Gastroesophageal sphincter (tissue), 4 donors: ENCODE results near the gene CLCNKA. TPM values are rescaled to one million over a fixed set of nuclear protein-coding genes. Genes with fewer than 3 reads are reported as not detected.

Experiments
- ATAC-seq: fragments of 150-250 bp; one replicate; pipeline ENCODE4 v1.9.1; 2016; ENCODE audit warnings: mild to moderate bottlenecking, moderate library complexity
- H3K27ac ChIP-seq, 4 donors: fragments of 200-600 bp; sonication (generic) in 3 of 4; 1 replicate in 3 of 4; 2 replicates in 1 of 4; pipeline ENCODE4 v1.5.1; 2016 to 2019
- H3K27me3 ChIP-seq: fragments of 200-600 bp; sonication (generic); one replicate; pipeline ENCODE4 v1.5.1; 2019
- H3K36me3 ChIP-seq, 2 donors: fragments of 200-600 bp; sonication (generic); one replicate each; pipeline ENCODE4 v1.5.1; 2019; ENCODE audit warnings: control low read depth in 1 of 2
- H3K4me1 ChIP-seq, 3 donors: fragments of 200-600 bp; sonication (generic); 1 replicate in 2 of 3; 2 replicates in 1 of 3; pipeline ENCODE4 v1.5.1; 2016 to 2019; ENCODE audit warnings: control low read depth in 2 of 3
- H3K4me3 ChIP-seq, 2 donors: fragments of 200-600 bp; sonication (generic); one replicate each; pipeline ENCODE4 v1.5.1; 2019; ENCODE audit warnings: mild to moderate bottlenecking in 1 of 2, moderate library complexity in 1 of 2
- H3K9me3 ChIP-seq, 3 donors: fragments of 200-600 bp; sonication (generic); one replicate each; pipeline ENCODE4 v1.5.1; 2017 to 2019; ENCODE audit warnings: control low read depth in 2 of 3
- CTCF ChIP-seq, 4 experiments: fragments of 200-600 bp in 2 of 4; fragments of 450-650 bp in 2 of 4; sonication (generic) in 1 of 4; IDR thresholded peaks; one replicate each; pipeline ENCODE4 v1.5.1; 2017 to 2019; ENCODE audit warnings: antibody characterized with exemption in 4 of 4, mild to moderate bottlenecking in 2 of 4, moderate library complexity in 2 of 4
- EP300 ChIP-seq: sonication (generic); formaldehyde crosslinking; IDR thresholded peaks from one replicate; pipeline ENCODE4 v1.6.1; 2017; ENCODE audit warnings: antibody characterized with exemption, mild to moderate bottlenecking
- POLR2A ChIP-seq, 2 donors: fragments of 450-650 bp; IDR thresholded peaks; one replicate each; pipeline ENCODE4 v1.6.1; 2017; ENCODE audit warnings: antibody characterized with exemption in 2 of 2, mild to moderate bottlenecking in 2 of 2, moderate library complexity in 1 of 2
- POLR2AphosphoS5 ChIP-seq: sonication (generic); formaldehyde crosslinking; IDR thresholded peaks from one replicate; pipeline ENCODE4 v1.6.1; 2017; ENCODE audit warnings: antibody characterized with exemption
- WGBS, 2 donors: methylation state at CpG; one replicate each; pipeline ENCODE4 v1.1.5; 2018; ENCODE audit warnings: low coverage in 1 of 2; 5-methylcytosine and 5-hydroxymethylcytosine counted together
- total RNA-seq, 4 donors: library from RNA; depleted of rRNA; stranded (reverse); fragments of >200 nt; gene quantifications; one replicate each; pipeline ENCODE4 v1.1.0, GENCODE V29; 2016

Gene CLCNKA
- total RNA-seq, 4 donors from 2014 or later, result 0.08 to 3.0 (median 0.20) TPM; not detected in 1

DNA sequence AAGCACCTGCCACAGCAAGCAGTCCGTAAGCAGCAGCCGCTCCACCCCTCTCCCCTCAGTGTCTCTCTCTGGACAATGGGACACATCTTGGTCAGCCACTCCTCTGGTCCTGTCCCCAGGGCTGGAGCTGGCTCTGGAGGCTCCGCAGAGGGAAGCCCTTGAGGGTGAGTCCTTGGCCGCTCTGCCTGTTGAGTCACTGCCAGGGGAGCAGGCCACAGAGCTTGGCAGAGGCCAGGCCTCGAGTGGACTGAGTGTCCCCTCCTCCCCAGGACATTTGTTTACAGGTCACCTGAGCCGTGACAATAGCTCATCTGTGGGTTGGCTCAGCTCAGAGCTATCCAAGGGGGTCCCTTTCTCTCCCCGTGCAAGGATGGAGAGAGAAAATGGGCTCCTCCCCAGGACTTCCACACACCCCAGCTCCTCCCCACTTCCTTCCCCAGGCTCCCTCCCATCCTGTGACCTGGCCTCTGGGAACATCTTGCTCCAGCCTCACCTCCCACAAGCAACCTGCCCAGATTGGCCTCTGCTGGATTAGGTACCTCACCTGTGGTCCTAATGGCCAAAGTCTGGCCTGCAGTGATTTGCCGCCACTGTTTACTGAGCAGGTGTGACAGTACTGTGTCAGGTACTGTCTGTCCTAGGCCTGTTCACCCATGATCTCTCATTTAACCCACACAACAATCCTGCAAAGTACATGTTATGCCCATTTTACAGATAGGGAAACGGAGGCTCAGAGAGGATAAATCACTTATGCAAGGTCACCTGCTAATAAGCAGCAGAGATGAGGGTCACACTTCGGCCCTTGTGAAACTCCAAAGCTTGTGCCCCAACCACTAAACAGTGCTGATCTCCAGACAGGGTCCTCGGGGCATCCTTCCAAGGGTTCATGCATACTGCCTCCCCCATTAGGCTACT lies 46.8 kb downstream of the CLCNKA start:
- no peak for ATAC-seq
- no peak overlapping the region for H3K27ac ChIP-seq
- 51 to 59% methylated on average over 3 to 4 of the region's 11 CpGs for WGBS, 2 donors
- H3K27me3 ChIP-seq, result peaks cover 9% of the 10 kb centered on the region
- no peaks in the 10 kb centered on the region for H3K9me3 ChIP-seq
- peaks cover 0 to 38% (median 11%) of the 10 kb centered on the region in 3 donors for H3K4me1 ChIP-seq
- TF ChIP-seq CTCF (IDR thresholded peaks at IDR 0.05) (no peak), POLR2AphosphoS5 (no peak), POLR2A (IDR thresholded peaks at IDR 0.05) (no peak), EP300 (no peak)
- H3K4me3 ChIP-seq, result no peak overlapping the region
- H3K36me3 ChIP-seq, result no peaks in the 10 kb centered on the region

- H3K27ac ChIP-seq, result no peak overlapping the region
- WGBS, 2 donors, result 75 to 86% methylated on average over 2 to 4 of the region's 9 CpGs
- H3K27me3 ChIP-seq, result peaks cover 9% of the 10 kb centered on the region
- no peak for ATAC-seq
- no peaks in the 10 kb centered on the region for H3K36me3 ChIP-seq
- H3K9me3 ChIP-seq, result no peaks in the 10 kb centered on the region
- H3K4me3 ChIP-seq, result no peak overlapping the region
- peaks cover 0 to 49% (median 17%) of the 10 kb centered on the region in 3 donors for H3K4me1 ChIP-seq
- TF ChIP-seq EP300 (no peak), CTCF (IDR thresholded peaks at IDR 0.05) (no peak), POLR2A (IDR thresholded peaks at IDR 0.05) (no peak), POLR2AphosphoS5 (no peak)
Observed at GRCh38 chr1:16070640-16071355, 49.0 kb downstream of the CLCNKA start.

DNA sequence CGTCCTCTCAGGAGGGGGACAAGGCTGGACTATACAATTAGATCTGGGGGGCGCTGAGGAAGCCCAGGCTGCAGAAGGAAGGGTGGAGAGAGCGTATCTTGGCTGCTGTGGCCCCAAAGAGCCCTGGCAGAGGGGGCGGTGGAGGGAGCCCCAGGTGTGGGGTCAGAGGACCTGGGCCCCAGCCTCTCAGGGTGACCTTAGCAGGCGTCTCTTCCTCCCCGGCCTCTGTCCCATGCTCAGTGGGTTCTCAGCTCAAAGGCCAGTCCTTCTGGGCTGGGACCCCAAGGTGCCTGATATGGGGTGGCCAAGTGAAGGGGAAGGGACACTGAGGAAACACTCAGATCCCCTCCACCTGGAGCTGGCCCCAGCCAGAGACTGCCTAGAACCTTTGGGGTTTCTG lies 49.8 kb downstream of the CLCNKA start:
- Histone ChIP-seq H3K27ac (no peak overlapping the region), H3K36me3 (no peaks in the 10 kb centered on the region), H3K9me3 (no peaks in the 10 kb centered on the region), H3K4me1 (peaks cover 0 to 52% (median 17%) of the 10 kb centered on the region in 3 donors), H3K27me3 (peaks cover 9% of the 10 kb centered on the region), H3K4me3 (no peak overlapping the region)
- no peak for TF ChIP-seq CTCF (IDR thresholded peaks at IDR 0.05)
- no CpG with 5 or more reads among the region's 6 CpGs for WGBS, 2 donors
- ATAC-seq, result no peak

DNA sequence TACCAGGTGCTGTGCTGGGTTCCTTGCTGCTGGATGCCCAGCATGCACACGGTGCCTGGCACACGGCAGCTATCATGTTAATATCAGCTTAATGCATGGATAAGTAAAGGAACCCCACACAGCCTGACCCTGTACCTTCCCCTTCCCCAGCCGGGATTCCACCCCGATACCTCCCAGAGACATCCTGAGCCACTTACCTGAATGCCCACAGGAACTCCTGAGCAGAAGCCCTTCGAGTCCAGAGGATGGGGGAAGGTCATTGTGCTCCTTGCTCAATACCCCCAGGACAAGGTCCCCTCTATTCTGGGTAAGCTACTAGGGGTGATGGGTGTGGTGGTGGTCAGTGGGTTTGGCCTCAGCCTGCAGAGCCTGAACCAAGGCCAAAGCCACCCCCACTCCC lies 50.3 kb downstream of the CLCNKA start:
- no peaks in the 10 kb centered on the region for H3K36me3 ChIP-seq
- ATAC-seq, result no peak
- H3K27me3 ChIP-seq, result peaks cover 9% of the 10 kb centered on the region
- WGBS, 2 donors, result 86% methylated on average over 1 of the region's 5 CpGs; no CpG with 5 or more reads in 1 of the 2 donors
- H3K4me1 ChIP-seq, result peaks cover 0 to 52% (median 17%) of the 10 kb centered on the region in 3 donors
- no peak for TF ChIP-seq EP300
- TF ChIP-seq POLR2A (IDR thresholded peaks at IDR 0.05), result no peak
- no peak for TF ChIP-seq POLR2AphosphoS5
- no peak for TF ChIP-seq CTCF (IDR thresholded peaks at IDR 0.05)
- H3K4me3 ChIP-seq, result no peak overlapping the region
- H3K27ac ChIP-seq, result no peak overlapping the region
- H3K9me3 ChIP-seq, result no peaks in the 10 kb centered on the region
